GM04503 (cell line): Measurements from ENCODE around the gene FCHO2.
"Not testable (repeated sequence)": the region's sequence is repeated elsewhere in the genome, so short reads cannot be mapped to it uniquely, and the experiment has no call there.

ENCODE experiments used
- DNase-seq: peaks from one replicate; pipeline ENCODE4 v3.0.0-alpha.2; 2012; ENCODE audit warnings: low read depth

Gene FCHO2

DNA sequence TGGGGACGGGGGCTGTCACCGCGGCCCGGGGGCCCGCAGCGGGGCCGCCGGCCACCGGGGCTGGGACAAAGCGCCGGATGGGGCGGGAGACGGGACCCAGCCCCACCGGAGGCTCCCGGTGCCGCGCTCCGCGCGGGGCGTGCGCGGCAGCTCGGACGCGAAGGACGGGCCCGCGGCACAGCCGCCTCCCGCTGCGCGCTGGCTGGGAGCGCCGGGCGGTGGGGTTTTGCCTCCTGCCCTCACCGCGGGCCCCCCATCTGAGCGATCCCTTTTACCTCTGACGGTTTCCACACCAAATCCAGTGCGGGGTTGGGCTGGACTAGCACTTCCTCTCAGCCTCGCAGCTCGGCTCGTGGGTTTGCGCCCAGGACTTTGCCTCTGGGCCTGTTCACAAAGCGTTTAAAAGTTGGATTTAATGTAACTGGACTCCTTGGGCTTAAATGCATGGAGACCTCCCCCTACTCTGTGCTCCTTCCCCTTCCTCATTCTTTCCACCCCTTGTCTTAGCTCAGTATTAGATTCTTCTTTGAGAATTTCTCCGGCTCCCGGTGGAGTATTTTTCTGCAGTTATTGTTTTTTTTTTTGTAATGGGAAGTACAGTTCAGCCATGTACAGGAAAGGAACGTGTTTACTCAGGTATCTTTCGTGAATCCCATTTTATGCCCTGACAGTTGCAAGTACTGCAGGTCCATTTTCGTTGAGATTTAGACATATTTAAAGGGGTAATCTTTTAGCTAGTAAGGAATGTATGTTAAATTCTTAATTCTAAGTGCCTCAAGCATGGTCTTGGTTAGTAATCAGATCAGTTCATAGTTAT is 691 bp downstream of the FCHO2 start:
- no peak for DNase-seq

DNA sequence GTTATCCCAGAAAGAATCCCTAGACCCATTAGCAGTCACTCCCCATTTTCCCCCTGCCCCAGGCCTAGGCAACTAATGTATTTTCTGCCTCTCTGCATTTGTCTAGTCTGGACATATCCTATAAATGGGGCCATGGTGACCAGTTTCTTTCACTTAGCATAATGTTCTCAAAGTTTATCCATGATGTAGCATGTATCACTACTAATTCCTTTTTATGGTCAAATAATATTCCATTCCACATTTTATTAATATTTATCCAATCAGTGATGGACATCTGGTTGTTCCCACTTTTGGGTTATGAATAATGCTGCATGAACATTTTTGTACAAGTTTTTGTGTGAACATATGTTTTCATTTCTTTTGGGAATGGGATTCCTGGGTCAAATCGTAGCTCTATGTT is 1.5 kb downstream of the FCHO2 start:
- DNase-seq = no peak

DNA sequence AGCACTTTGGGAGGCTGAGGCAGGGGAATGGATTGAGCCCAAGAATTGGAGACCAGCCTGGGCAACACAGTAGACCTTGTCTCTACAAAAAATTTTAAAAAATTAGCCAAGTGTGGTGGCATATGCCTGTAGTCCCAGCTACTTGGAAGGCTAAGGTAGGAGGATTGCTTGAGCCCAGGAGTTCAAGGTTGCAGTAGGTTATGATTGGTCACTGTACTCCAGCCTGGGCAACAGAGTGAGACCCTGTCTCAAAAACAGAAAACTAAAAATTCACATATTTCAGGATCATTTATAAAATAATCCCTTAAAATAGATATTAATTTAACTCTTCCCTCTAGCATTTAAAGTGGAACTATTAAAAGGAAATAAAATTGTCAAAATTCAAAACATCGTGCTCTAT is 3.4 kb downstream of the FCHO2 start:
- no peak for DNase-seq

GRCh38 chr5:72974481-72974880 is 18.6 kb downstream of the FCHO2 start:
- not testable (repeated sequence) for DNase-seq

GRCh38 chr5:72976810-72977209 is 21.0 kb downstream of the FCHO2 start:
- DNase-seq = not testable (repeated sequence)

DNA sequence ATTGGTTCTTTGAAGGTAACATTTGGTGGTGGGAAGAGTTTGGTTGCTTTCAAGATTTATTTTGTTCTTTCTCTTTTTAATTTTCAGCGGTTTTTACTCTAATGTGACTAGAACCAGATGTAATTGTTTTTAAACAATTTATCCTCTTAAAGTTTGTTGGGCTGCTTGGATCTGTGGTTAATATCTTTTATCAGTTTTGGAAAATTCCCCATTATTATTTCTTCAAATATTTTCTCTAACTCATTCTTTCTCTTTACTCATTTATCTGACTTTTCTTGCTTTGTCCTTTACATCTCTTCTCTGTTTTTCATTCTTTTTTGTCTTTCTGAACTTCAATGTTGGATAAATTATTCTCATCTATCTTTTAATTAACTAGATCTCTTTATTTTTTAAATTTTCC is 29.9 kb downstream of the FCHO2 start:
- no peak for DNase-seq

- DNase-seq = no peak
These were observed 32.9 kb downstream of the FCHO2 start for GRCh38 chr5:72988769-72989168.

- DNase-seq = no peak
These were observed 35.6 kb downstream of the FCHO2 start for GRCh38 chr5:72991394-72991793.

DNA sequence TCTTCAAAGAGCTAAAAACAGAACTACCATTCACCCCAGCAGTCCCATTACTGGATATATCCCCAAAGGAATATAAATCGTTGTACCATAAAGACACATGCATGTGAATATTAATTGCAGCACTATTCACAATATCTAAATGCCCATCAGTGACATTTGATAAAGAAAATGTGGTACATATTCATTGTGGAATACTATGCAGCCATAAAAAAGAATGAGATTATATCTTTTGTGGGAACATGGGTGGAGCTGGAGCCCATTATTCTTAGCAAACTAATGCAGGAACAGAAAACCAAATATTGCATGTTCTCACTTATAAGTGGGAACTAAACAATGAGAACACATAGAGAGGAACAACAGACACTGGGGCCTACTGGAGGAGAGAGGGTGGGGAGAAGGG is 38.7 kb downstream of the FCHO2 start:
- DNase-seq = no peak

GRCh38 chr5:72996632-72997031 is 40.8 kb downstream of the FCHO2 start:
- no peak for DNase-seq

DNA sequence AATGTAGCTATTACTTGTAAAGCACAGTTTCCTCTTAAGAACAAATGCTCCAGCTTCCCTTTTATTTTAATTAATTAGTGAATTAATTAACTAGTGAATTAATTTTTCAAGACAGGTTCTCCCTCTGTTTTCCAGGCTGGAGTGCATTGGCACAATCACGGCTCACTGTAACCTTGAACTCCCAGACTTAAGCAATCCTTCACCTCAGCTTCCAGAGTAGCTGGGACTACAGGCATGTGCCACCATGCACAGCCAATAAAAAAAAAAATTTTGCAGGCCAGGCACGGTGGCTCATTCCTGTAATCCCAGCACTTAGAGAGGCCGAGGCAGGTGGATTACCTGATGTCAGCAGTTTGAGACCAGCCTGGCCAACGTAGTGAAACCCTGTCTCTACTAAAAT is 44.1 kb downstream of the FCHO2 start:
- no peak for DNase-seq

- no peak for DNase-seq
These were observed 50.0 kb downstream of the FCHO2 start for GRCh38 chr5:73005886-73006285.

DNA sequence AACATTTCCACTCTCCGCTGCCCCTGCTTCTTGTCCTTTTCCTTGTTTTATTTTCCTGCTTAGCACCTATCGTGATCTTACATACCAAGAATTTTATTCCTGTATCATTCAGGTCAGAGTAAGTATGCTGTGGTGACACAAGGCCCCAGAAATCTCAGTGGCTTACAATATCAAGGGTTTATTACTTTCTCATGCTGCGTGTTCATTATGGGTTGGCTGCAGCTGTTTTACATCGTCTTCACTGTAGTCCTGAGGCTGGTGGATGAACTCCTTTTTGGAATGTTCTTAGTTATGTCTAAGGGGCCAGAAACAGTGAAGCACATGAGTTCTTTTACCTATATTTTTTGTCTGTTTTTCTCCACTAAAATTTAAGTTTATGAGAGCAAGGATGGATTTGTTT is 51.2 kb downstream of the FCHO2 start:
- no peak for DNase-seq

- no peak for DNase-seq
These were observed 53.0 kb downstream of the FCHO2 start for GRCh38 chr5:73008831-73009230.

- DNase-seq = not testable (repeated sequence)
These were observed 55.8 kb downstream of the FCHO2 start for GRCh38 chr5:73011612-73012011.

GRCh38 chr5:73018892-73019291 is 63.1 kb downstream of the FCHO2 start:
- no peak for DNase-seq

GRCh38 chr5:73019766-73020165 is 63.9 kb downstream of the FCHO2 start:
- DNase-seq = no peak

DNA sequence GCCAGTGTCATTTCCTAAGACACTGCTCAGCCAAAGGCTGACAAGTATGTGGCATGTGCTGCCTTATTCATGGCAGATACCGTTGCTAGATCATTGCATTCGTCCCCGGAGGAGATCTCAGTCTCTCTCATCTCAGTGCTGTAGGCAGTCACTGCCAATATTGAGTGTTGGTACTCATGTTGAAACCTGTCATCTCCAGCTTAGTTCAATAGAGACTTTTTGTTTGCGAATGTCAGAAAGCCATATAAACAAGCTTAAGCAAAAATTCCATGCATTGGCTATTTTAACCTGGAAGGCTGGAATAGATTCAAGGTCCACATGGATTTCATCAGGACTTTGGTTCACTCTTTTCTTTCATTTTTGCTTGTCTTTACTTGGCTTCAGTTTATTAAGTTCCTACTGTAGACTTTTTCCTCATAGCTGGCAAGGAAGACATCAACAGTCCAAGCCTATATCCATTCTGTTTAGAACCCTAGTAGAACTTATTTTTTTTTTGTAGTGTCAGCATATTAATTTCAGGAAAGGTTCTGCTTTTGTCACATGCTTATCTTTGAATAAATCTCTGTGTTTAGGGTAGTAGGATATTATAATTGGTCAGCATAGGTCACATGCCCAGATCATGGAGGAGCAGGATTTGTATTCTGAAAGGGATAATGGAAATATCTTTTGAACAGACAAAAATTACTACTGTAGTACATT is 66.8 kb downstream of the FCHO2 start:
- no peak for DNase-seq

DNA sequence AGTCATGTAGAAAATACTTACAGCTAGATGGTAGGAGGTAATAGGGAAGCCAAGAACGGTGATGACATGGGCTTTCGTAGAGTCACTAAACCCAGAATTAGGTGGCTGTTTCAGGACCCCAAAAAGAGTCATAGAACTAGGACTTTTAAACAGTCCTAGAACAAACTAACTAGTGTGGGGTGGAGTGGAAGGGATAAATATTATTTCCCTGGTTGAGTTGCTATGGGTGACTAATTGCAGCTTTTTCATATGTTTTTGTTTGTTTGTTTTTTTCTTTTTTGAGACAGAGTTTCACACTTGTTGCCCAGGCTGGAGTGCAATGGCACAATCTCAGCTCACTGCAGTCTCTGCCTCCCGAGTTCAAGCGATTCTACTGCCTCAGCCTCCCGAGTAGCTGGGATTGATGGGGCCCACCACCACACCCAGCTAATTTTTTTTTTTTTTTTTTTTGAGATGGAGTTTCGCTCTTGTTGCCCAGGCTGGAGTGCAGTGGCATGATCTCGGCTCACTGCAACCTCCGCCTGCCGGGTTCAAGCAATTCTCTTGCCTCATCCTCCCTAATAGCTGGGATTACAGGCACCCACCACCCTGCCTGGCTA is 69.2 kb downstream of the FCHO2 start:
- DNase-seq = not testable (repeated sequence)

GRCh38 chr5:73027361-73027760 is 71.5 kb downstream of the FCHO2 start:
- DNase-seq = no peak

GRCh38 chr5:73027816-73028215 is 72.0 kb downstream of the FCHO2 start:
- DNase-seq = no peak

DNA sequence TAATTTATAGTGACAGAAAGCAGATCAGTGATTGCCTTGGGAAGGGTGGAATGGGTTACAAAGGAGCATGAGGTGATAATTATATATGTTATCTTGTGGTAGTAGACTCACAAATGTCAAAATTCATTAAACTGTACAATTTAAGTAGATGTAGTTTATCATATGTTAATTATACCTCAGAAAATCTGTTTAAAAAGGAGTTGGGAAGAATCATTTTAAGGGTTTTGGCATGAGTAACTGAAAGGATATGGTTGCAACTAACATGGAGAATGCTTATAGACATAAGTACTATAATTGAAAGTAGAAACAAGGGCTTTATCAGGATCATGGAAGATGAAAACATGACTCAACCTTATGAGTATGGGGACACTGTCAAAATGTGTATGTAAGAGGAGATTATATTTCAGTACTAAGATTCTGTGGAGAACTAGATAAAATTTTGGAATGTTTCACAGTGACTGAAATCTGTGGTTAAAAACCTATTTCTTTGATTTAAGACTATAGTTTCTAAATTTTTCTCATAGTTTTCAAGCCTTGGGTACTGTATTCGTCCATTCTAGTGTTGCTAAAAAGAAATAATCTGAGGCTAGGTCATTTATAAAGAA is 73.3 kb downstream of the FCHO2 start:
- DNase-seq = no peak

DNA sequence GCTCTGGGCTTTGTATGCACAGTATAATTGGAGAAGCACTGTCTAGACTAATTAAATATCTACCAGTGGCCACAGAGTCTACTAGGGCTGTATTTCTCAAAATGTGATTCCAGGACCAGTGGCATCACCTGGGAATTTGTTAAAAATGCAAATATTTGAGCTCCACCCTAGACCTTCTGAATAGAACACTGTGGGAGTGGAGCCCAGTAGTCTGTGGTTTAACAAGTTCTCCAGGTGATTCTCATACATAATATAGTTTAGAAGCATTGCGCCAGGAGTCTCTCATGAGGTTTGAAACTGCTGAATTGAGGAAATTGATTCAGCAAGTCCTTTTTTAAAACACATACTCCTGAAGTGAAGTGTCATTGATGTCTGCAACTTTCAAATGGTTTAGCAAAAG is 74.7 kb downstream of the FCHO2 start:
- no peak for DNase-seq
